HG03097 (cell line): ENCODE data around the gene ABCA8.
A peak's percentile ranks its signal among the peaks of the same experiment; 100 is the strongest.

Experiments used
- ATAC-seq: cut with Tn5 transposase; IDR thresholded peaks from one replicate; pipeline ENCODE4 v1.9.1; 2021; ENCODE audit not compliant: unreplicated experiment, low FRiP score

Gene ABCA8

DNA sequence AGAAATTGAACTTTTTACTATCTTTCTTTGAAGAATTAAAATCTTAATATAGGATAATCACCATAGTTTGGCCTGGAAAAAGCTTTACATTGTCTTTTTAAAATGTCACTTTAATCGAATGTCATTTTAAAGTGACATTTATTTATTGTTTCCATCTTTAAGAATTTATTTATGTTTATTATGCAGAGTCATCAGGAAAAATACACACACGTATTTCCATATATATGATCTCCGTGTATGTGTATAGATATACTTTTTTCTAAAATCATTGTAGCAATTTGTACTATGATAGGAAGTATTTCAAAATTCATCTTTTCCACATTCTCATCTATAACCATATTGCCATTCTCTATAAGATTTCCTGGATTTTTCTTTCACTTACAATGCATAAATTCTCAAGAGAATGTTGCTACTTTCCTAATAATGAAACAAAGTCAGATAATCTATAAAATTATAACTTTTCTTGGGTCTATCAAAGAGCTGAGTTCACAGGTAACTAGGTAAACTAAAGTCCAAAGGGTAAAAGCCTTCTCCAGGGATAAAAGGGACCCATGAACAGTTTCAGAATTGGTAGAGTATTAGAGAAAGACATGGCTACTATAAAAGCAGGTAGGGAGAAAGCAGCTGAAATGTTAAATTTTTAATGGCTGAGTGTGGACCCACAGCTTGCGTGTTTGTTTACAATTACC is 11.9 kb downstream of the ABCA8 start:
- no peak for ATAC-seq

DNA sequence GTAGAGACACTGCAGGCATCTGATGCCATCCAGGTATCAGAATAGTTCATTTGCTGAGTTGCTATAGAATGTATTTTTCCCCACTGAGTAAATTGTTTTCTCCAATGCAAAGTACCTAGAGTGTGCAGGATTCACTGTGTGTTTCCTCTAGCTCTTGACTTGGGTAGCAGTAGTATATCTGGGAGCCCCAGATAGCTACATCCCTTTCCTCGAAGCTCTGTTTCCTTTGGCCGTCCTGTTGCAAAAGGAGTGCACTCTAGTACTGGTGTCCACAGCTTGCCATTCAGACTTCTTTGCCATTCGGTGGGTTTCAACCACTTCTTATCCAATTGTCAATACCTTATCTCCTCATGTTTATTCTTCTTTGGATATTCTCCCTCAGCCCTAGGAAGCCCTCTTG is 12.8 kb downstream of the ABCA8 start:
- no peak for ATAC-seq

GRCh38 chr17:68941761-68942160 is 13.4 kb downstream of the ABCA8 start:
- ATAC-seq, result no peak

GRCh38 chr17:68939195-68939594 is 16.0 kb downstream of the ABCA8 start:
- ATAC-seq, result no peak

DNA sequence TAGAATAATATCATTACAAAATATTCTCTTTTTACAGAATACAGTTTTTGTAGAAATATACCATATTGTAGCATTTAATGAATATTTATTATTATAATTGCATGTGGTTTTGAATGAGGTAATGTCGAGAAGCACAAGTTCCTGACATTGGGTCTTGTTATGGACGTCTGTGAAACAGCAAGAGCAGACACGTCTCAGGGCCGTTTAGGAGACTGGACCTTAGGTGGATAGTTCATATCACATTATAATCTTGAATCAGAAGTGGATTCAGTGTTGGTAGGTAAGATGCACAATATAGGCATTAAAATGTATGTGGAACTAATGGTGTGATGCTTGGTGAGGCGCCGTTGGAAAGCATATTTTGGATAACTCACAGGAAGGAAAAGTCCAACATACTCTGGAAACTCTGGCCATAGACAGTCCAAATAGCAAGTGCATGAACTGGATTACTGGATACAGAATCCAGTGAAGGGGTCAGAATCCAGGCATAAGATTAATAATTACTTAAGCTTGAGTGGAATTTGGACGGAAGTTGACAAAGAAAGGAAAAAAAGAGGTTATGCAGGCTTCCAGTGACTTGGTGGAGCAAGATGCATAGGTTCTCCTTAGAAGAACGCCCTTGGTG is 17.2 kb downstream of the ABCA8 start:
- no peak for ATAC-seq

DNA sequence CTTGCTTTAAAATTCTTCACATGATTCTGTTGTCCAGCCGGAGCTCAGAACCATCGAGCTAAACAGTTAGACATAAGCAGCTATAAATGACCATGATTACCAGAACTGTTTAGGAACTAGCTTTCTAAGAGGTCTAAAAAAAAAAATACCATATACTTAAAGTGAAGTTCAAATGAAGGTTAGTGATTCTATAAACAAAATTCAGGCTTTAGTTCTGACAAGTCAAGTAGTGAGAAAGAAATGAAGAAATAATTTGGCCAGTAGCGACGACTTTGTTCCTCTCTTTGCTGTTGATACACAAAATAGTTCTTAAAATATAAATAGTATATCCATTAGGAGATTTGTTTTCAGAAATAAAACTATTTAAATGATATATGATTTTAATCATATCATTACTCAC is 27.7 kb downstream of the ABCA8 start:
- no peak for ATAC-seq

- no peak for ATAC-seq
Measured at GRCh38 chr17:68924793-68925720, 30.1 kb downstream of the ABCA8 start.

DNA sequence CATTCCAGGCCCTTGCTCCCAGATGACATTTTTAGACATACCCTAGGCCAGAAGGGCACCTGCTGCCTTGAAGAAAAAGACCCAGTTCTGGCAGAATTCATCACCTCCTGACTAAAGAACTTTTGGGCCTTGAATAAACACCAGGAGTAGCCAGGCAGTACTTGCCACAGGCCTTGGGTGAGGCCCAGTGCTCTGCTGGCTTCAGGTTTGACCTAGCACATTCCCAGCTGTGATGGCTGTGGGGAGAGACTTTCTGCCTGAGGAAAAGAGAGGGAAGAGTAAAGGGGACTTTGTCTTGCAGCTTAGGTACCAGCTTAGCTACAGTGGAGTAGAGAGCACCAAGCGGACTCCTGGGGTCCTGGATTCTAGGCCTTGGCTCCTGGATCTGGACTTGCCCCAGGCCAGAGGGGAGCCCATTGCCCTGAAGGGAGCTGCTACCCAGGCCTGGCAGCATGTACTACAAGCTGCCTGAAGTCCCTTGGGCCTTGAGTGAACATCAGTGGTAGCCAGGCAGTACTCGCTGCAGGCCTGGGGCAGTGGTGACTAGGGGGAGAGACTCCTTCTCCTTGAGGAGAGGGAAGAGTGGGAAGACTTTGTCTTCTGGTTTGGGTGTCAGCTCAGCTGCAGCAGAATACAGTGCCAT is 44.3 kb downstream of the ABCA8 start:
- no peak for ATAC-seq

DNA sequence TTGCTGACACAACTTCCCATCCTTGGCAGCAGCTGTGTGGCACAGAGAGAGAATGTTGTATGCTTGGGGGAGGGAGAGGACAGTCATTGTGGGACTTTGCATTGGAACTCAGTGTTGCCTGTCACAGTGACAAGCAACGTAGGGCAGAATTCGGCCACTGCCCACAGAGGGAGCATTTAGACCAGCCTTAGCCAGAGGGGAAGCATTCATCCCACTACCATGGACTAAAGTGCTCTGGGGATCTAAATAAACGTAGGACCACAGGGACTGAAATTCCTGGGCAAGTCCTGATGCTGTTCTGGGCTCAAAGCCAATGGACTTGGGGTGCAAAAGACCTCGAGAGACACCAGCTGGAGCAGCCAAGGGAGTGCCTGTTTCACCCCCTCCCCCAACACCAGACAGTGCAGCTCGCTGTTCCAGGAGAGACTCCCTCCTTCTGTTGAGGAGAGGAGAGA is 44.9 kb downstream of the ABCA8 start:
- no peak for ATAC-seq

DNA sequence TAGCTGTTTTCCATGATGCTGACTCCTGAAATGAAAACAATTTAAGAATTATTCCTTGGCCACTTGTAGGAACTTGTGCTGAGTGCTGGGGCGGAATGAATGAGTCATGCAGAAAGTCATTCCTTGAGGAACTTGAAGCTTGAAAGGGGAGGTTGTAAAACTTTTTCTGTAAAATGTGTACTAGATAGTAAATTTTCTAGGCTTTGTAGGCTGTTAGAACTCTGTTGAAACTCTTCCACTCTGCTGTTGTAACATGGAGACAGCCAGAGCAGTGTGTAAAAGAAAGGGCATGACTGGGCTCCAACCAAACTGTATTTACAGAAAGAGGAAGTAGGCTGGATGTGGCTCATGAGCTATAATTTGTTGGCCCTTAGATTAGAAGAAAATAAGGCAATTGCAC is 46.1 kb downstream of the ABCA8 start:
- no peak for ATAC-seq

GRCh38 chr17:68908045-68908444 is 47.1 kb downstream of the ABCA8 start:
- ATAC-seq, result peak; percentile 44

GRCh38 chr17:68906638-68907037 is 48.6 kb downstream of the ABCA8 start:
- no peak for ATAC-seq

DNA sequence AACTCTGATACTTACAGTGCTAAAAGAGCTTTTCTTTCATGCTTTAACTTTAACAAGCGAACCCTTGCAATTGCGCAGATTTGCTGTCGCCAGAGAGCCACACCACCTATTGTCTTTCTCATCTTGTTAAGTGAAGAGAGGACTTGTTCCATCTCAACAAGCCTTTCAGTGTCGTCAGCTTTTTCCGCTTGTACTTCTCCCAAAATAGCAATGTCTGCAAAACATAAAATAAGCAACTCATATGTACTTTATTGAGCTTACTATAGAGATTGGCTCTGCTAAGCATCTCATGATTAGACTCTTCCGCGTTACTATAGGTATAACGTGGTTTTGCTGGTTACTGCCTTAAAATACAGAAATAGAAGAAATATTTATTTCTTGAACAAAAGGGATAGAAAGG is 51.9 kb downstream of the ABCA8 start:
- ATAC-seq, result no peak

- no peak for ATAC-seq
Measured at GRCh38 chr17:68897557-68897956, 57.6 kb downstream of the ABCA8 start.

- ATAC-seq, result no peak
Measured at GRCh38 chr17:68892658-68893057, 62.5 kb downstream of the ABCA8 start.

GRCh38 chr17:68892193-68892592 is 63.0 kb downstream of the ABCA8 start:
- ATAC-seq, result no peak

DNA sequence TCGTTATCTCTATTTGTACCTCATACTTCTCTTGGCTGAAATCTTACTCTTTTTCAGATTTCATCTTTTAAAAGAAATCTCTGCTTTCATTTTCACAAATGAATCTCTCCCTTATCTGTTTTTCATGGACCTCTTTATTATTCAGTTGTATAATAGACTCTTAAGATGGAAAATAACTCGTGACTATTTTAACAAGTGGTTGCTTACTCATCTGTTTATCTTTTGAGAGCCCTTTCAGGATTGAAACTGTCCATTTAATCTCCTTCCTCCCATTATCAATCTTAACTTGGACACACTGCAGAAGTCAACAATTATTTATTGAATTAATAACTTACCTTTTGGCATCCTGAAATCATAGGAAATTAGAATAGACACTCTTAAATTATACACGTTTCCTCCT is 68.8 kb downstream of the ABCA8 start:
- ATAC-seq, result no peak

GRCh38 chr17:68884888-68885287 is 70.3 kb downstream of the ABCA8 start:
- ATAC-seq, result no peak

DNA sequence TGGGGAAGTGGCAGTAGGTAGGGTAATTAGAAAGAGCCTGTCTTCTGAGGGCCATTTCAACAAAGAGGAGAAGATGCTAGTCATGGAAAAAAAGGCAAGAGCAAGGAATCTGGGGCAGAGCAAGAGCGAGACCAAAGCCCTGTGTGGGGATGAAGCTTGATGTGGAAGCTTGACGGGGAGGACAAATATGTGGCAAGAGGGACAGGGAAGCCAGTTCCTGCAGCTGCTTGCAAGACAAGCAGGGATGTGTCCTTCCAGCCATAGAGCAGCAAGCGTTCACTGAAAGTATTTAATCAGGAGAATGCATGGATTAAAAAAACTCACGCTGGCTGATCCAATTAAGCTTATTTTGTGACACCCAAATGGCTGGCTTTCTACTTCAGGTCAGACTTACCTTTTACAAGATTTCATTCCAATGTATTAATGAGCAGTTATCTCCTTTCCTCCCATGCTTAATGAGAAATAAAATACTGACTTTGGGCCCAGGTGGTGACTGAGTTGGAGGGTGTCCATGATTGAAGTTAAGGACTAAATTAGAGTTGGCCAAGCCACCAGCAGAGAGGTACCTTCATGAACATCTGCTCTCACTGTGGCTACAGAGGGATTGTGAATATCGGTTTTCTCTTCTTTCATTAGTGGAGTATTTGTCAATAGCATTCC is 76.8 kb downstream of the ABCA8 start:
- ATAC-seq, result no peak

GRCh38 chr17:68871447-68871846 is 83.7 kb downstream of the ABCA8 start:
- no peak for ATAC-seq
